GM21423 (cell line): ENCODE data around the gene CRIM1.

Source experiments
- ATAC-seq: cut with Tn5 transposase; IDR thresholded peaks from one replicate; pipeline ENCODE4 v1.9.1; 2021; ENCODE audit warnings: mild to moderate bottlenecking, moderate library complexity; ENCODE audit not compliant: unreplicated experiment

Gene CRIM1

GRCh38 chr2:36568516-36569246, 213.1 kb downstream of the CRIM1 start:
- no peak for ATAC-seq

GRCh38 chr2:36569267-36569856, 213.8 kb downstream of the CRIM1 start:
- no peak for ATAC-seq

GRCh38 chr2:36570416-36570815, 214.8 kb downstream of the CRIM1 start:
- ATAC-seq = no peak

GRCh38 chr2:36572054-36572718, 216.6 kb downstream of the CRIM1 start:
- no peak for ATAC-seq

DNA sequence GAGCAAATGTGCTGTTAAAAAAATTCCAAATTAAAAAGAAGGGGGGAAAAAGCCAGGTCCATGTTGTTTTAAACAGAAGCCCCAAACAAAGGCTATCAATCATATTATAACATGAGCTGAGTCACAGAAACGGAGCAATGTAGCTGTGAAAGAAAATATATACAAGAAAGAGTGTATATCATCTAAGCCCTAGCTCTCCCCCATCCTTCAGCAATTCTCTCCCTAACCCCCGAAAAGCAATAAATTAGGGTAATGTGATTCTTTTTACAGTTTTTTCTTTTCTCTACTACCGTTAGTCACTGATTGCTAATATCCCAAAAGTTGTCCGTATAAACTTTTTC, 217.1 kb downstream of the CRIM1 start:
- ATAC-seq = no peak

- ATAC-seq = no peak
These were observed 217.6 kb downstream of the CRIM1 start for GRCh38 chr2:36573165-36573564.

DNA sequence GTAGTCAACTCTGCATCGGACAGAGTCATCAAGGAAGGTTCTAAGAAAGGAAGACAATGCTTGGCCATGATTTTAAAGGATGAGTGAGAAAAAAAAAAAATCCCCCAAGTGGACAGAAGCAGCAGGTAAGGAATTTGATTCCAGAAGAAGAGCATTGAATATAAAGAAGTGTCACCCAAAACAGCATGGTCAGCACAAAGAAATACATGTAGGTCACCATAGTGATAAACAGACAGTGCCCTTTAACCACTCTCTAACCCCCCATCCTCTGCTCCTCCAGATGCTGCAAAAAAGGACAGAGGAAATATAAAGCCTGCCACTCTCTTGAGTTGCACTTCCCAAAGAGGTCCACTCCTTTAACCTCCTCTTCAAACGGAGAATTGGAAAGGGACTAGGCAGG, 219.0 kb downstream of the CRIM1 start:
- ATAC-seq = no peak

- no peak for ATAC-seq
These were observed 222.3 kb downstream of the CRIM1 start for GRCh38 chr2:36577884-36578283.

- ATAC-seq = no peak
These were observed 223.0 kb downstream of the CRIM1 start for GRCh38 chr2:36578343-36579296.

- no peak for ATAC-seq
These were observed 223.7 kb downstream of the CRIM1 start for GRCh38 chr2:36579297-36579664.

DNA sequence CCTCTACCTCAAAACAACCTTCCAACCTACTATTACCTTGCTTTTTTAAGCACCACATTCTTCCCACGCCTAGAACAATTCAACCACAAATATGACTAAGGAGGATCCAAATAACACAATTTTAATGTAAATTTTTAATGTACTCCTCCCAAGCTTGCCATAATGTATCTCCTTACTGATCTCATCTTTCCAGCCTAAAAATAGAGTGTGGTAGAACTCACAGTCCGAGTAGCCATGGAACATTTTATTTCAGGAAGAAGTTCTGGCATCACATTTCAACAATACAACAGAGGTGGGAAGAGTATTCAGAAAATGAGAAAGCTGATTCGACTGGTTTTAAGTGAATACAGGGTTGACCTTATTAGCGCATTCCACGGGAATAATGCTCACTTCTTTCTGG, 227.0 kb downstream of the CRIM1 start:
- no peak for ATAC-seq

- no peak for ATAC-seq
These were observed 227.4 kb downstream of the CRIM1 start for GRCh38 chr2:36582951-36583350.

- no peak for ATAC-seq
These were observed 228.7 kb downstream of the CRIM1 start for GRCh38 chr2:36584148-36584794.

- no peak for ATAC-seq
These were observed 231.1 kb downstream of the CRIM1 start for GRCh38 chr2:36586672-36587071.

DNA sequence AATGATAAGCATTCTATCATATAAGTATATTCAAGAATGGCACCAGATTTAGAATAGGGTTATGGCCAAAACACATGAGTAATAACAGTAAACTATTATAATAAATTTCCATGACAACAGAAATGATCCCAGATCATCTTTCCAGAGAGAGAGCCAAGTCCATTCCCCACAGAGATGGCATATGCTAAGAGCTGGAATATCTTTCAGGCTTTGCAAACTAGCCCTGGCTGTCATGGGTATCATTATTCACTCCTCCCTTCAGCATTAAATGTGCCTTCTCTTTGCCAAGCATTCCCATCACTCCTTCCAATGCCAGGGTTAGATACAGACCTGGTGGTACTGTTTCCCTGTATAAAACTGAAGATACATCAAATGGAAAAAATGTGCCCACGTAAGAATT, 231.5 kb downstream of the CRIM1 start:
- no peak for ATAC-seq

GRCh38 chr2:36587556-36587955, 232.0 kb downstream of the CRIM1 start:
- ATAC-seq = no peak

- ATAC-seq = no peak
These were observed 233.7 kb downstream of the CRIM1 start for GRCh38 chr2:36589230-36589630.

GRCh38 chr2:36594849-36595248, 239.3 kb downstream of the CRIM1 start:
- no peak for ATAC-seq

- ATAC-seq = no peak
These were observed 240.8 kb downstream of the CRIM1 start for GRCh38 chr2:36596397-36596796.

DNA sequence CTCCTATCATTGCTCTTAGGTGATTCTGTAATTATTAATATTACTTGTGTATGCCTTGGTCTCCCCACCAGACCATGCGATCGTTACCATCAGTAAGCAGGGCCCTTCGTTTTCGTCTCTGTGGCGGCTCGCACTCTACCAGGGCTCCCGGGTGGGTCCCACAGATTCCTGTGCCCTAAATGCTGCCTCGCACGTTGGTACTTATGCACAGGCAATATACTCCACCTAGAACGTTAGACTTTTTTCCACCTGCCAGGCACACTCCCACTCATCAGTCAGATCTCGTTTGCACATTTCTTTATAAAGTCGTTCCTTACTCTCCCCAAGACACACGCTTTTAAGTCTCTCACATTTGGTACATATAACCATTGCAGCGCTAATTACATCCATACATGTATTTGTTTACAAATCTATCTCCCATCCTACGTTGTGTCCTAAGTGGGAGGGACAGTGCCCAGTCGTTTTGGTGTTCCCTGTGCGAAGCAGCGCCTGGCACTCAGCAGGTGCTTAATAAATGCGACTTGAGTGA, 241.5 kb downstream of the CRIM1 start:
- ATAC-seq = no peak
